Trophoblast cell (in vitro differentiated cells and primary cell): ENCODE results near the gene UBAC1.

ENCODE experiments used
- DNase-seq, 2 donors: peaks; one replicate each; pipeline ENCODE4 v3.0.0-alpha.2; 2016
- H2AFZ ChIP-seq: 2 replicates; pipeline ENCODE4 v1.6.1; 2013; ENCODE audit warnings: low read length, moderate library complexity, mild to moderate bottlenecking; ENCODE audit not compliant: insufficient read depth, poor library complexity
- H2AK5ac ChIP-seq: 2 replicates; pipeline ENCODE4 v1.6.1; 2013; ENCODE audit warnings: mild to moderate bottlenecking, low read length
- H2BK120ac ChIP-seq: 2 replicates; pipeline ENCODE4 v1.6.1; 2013; ENCODE audit warnings: low read length, mild to moderate bottlenecking, moderate library complexity; ENCODE audit not compliant: insufficient read depth, poor library complexity
- H2BK12ac ChIP-seq: 2 replicates; pipeline ENCODE4 v1.6.1; 2013; ENCODE audit warnings: mild to moderate bottlenecking, low read length, moderate library complexity
- H2BK5ac ChIP-seq: 2 replicates; pipeline ENCODE4 v1.6.1; 2013; ENCODE audit warnings: low read length, low read depth, moderate library complexity, mild to moderate bottlenecking; ENCODE audit not compliant: poor library complexity
- H3K14ac ChIP-seq: 2 replicates; pipeline ENCODE4 v1.6.1; 2013; ENCODE audit warnings: mild to moderate bottlenecking, low read length
- H3K18ac ChIP-seq: 2 replicates; pipeline ENCODE4 v1.6.1; 2013; ENCODE audit warnings: mild to moderate bottlenecking, low read length
- H3K23ac ChIP-seq: 2 replicates; pipeline ENCODE4 v1.6.1; 2013; ENCODE audit warnings: low read length
- H3K27ac ChIP-seq: 2 replicates; pipeline ENCODE4 v1.5.1; 2013; ENCODE audit warnings: low read depth, mild to moderate bottlenecking, inconsistent platforms, low read length, moderate library complexity
- H3K27me3 ChIP-seq: 2 replicates; pipeline ENCODE4 v1.6.1; 2013; ENCODE audit warnings: inconsistent platforms, mild to moderate bottlenecking, low read length, moderate library complexity; ENCODE audit not compliant: insufficient read depth
- H3K36me3 ChIP-seq, 2 experiments: 1 replicate in 1 of 2; 2 replicates in 1 of 2; pipeline ENCODE4 v1.6.1; 2013; ENCODE audit warnings: low read length in 2 of 2, mild to moderate bottlenecking in 2 of 2, moderate library complexity in 1 of 2; ENCODE audit not compliant: insufficient read depth in 2 of 2, control insufficient read depth in 1 of 2
- H3K4ac ChIP-seq: 2 replicates; pipeline ENCODE4 v1.6.1; 2013; ENCODE audit warnings: low read depth, mild to moderate bottlenecking, low read length, moderate library complexity
- H3K4me1 ChIP-seq, 2 experiments: 1 replicate in 1 of 2; 2 replicates in 1 of 2; pipeline ENCODE4 v1.6.1; 2013; ENCODE audit warnings: low read length in 2 of 2, mild to moderate bottlenecking in 2 of 2, moderate library complexity in 1 of 2; ENCODE audit not compliant: insufficient read depth in 2 of 2, control insufficient read depth in 1 of 2
- H3K4me2 ChIP-seq: 2 replicates; pipeline ENCODE4 v1.6.1; 2013; ENCODE audit warnings: inconsistent platforms, mild to moderate bottlenecking, low read length, moderate library complexity
- H3K4me3 ChIP-seq: 2 replicates; pipeline ENCODE4 v1.5.1; 2013; ENCODE audit warnings: mild to moderate bottlenecking, low read depth, low read length, inconsistent platforms
- H3K79me1 ChIP-seq: one replicate; pipeline ENCODE4 v1.6.1; 2013; ENCODE audit warnings: low read length
- H3K79me2 ChIP-seq: 2 replicates; pipeline ENCODE4 v1.6.1; 2013; ENCODE audit warnings: low read length, mild to moderate bottlenecking; ENCODE audit not compliant: control insufficient read depth, insufficient read depth, poor library complexity
- H3K9ac ChIP-seq: 2 replicates; pipeline ENCODE4 v1.6.1; 2013; ENCODE audit warnings: mild to moderate bottlenecking, low read length
- H3K9me3 ChIP-seq: 2 replicates; pipeline ENCODE4 v1.6.1; 2013; ENCODE audit warnings: low read depth, mild to moderate bottlenecking, control low read depth, inconsistent platforms, low read length; ENCODE audit not compliant: insufficient read depth
- H4K12ac ChIP-seq: 2 replicates; pipeline ENCODE4 v1.6.1; 2013; ENCODE audit warnings: low read depth, mild to moderate bottlenecking, low read length, moderate library complexity
- H4K8ac ChIP-seq: 2 replicates; pipeline ENCODE4 v1.6.1; 2013; ENCODE audit warnings: low read depth, mild to moderate bottlenecking, low read length, moderate library complexity
- H4K91ac ChIP-seq: one replicate; pipeline ENCODE4 v1.6.1; 2013; ENCODE audit warnings: low read depth, mild to moderate bottlenecking, low read length, moderate library complexity
- WGBS: extraction: QIAGEN DNeasy Blood & Tissue Kit; methylation state at CpG from one replicate; pipeline ENCODE4 v1.1.7; 2013; ENCODE audit warnings: missing lambda C conversion rate; ENCODE audit not compliant: insufficient read length, insufficient coverage; ENCODE audit errors: extremely low coverage; 5-methylcytosine and 5-hydroxymethylcytosine counted together

Gene UBAC1

GRCh38 chr9:135937521-135938489 lies 23.4 kb downstream of the UBAC1 start:
- H3K36me3 ChIP-seq = peaks cover 44 to 51% of the 10 kb centered on the region in 2 experiments
- H2AK5ac ChIP-seq = no peak overlapping the region
- H3K79me2 ChIP-seq = no peaks in the 10 kb centered on the region
- no peaks in the 10 kb centered on the region for H3K79me1 ChIP-seq
- H3K14ac ChIP-seq = no peak overlapping the region
- no peak overlapping the region for H4K91ac ChIP-seq
- H4K12ac ChIP-seq = no peak overlapping the region
- H3K27me3 ChIP-seq = no peaks in the 10 kb centered on the region
- H3K4ac ChIP-seq = no peak overlapping the region
- no peak overlapping the region for H3K9ac ChIP-seq
- H3K9me3 ChIP-seq = peaks cover 1% of the 10 kb centered on the region
- H3K4me1 ChIP-seq = no peaks in the 10 kb centered on the region
- no peak overlapping the region for H3K27ac ChIP-seq
- no peak overlapping the region for H3K4me3 ChIP-seq
- H2AFZ ChIP-seq = no peak overlapping the region
- no peak overlapping the region for H3K18ac ChIP-seq
- no CpG with 5 or more reads among the region's 44 CpGs for WGBS
- no peak overlapping the region for H4K8ac ChIP-seq
- H2BK5ac ChIP-seq = no peak overlapping the region
- H3K23ac ChIP-seq = no peak overlapping the region
- no peak overlapping the region for H3K4me2 ChIP-seq
- H2BK12ac ChIP-seq = no peak overlapping the region
- DNase-seq = no peak
- H2BK120ac ChIP-seq = no peak overlapping the region

DNA sequence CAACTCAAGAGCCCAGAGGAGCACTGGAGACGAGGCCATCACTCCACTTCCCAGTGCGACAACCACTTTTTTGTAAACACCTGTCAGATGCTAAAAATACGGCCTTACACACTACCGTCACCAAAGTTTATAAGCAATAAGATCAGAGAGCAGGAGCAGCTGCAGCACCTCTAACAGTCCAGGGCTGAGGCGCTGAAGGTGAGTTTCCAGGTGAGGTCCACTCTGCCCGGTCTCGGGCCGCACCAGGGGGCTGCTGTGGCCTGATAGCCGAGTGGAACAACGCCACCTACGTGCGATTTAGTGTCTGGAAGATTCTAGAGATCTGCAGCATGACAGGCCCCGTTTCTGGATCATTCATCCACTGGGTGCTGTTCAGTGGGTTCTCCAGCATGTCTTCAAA lies 28.1 kb downstream of the UBAC1 start:
- H2BK120ac ChIP-seq = no peak overlapping the region
- H3K4me1 ChIP-seq = no peaks in the 10 kb centered on the region
- no peak overlapping the region for H3K4me2 ChIP-seq
- H2AFZ ChIP-seq = no peak overlapping the region
- no peak overlapping the region for H3K4ac ChIP-seq
- H3K79me2 ChIP-seq = no peaks in the 10 kb centered on the region
- no CpG with 5 or more reads among the region's 13 CpGs for WGBS
- H4K12ac ChIP-seq = no peak overlapping the region
- no peak overlapping the region for H3K18ac ChIP-seq
- DNase-seq = no peak
- no peak overlapping the region for H2BK12ac ChIP-seq
- H2BK5ac ChIP-seq = no peak overlapping the region
- H3K23ac ChIP-seq = no peak overlapping the region
- no peaks in the 10 kb centered on the region for H3K79me1 ChIP-seq
- H3K14ac ChIP-seq = no peak overlapping the region
- H3K36me3 ChIP-seq = peaks cover 41 to 51% of the 10 kb centered on the region in 2 experiments
- H3K9ac ChIP-seq = no peak overlapping the region
- peaks cover 2% of the 10 kb centered on the region for H3K9me3 ChIP-seq
- no peak overlapping the region for H3K4me3 ChIP-seq
- H3K27ac ChIP-seq = no peak overlapping the region
- no peak overlapping the region for H4K91ac ChIP-seq
- no peaks in the 10 kb centered on the region for H3K27me3 ChIP-seq
- H4K8ac ChIP-seq = no peak overlapping the region
- no peak overlapping the region for H2AK5ac ChIP-seq

DNA sequence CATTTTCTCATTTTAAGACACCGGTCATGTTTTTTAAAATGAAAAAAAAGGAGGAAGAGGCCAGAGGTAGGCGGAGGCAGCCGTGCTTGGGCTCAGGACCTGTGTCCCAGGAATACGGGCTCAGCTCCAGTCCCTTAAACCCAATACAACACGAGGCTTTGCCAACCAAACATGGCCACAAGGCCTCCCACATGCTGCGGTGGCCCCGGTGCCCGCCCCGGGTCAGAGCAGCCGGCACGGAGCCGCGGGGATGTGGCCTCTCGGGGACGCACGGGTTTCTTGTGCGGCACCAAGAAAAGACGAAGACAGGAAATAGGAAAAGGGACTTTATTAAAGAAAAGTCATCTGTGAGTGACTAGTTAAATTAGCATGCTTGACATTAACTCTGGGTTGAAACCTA lies 28.5 kb downstream of the UBAC1 start:
- Histone ChIP-seq H3K23ac (no peak overlapping the region), H4K91ac (no peak overlapping the region), H3K27me3 (no peaks in the 10 kb centered on the region), H2AK5ac (no peak overlapping the region), H3K4me1 (no peaks in the 10 kb centered on the region), H3K9me3 (peaks cover 2% of the 10 kb centered on the region), H3K79me2 (no peaks in the 10 kb centered on the region), H2BK120ac (no peak overlapping the region), H3K18ac (no peak overlapping the region), H4K8ac (no peak overlapping the region), H3K79me1 (no peaks in the 10 kb centered on the region), H3K36me3 (peaks cover 36 to 48% of the 10 kb centered on the region in 2 experiments), H3K4ac (no peak overlapping the region), H3K27ac (no peak overlapping the region), H2AFZ (no peak overlapping the region), H3K14ac (no peak overlapping the region), H3K9ac (no peak overlapping the region), H3K4me2 (no peak overlapping the region), H4K12ac (no peak overlapping the region), H3K4me3 (no peak overlapping the region), H2BK12ac (no peak overlapping the region), H2BK5ac (no peak overlapping the region)
- no peak for DNase-seq
- no CpG with 5 or more reads among the region's 18 CpGs for WGBS

- no peak for DNase-seq
- Histone ChIP-seq H3K9me3 (peaks cover 2% of the 10 kb centered on the region), H3K4me2 (no peak overlapping the region), H3K9ac (no peak overlapping the region), H2BK5ac (no peak overlapping the region), H3K79me1 (no peaks in the 10 kb centered on the region), H3K36me3 (peaks cover 33 to 44% of the 10 kb centered on the region in 2 experiments), H4K12ac (no peak overlapping the region), H3K4ac (no peak overlapping the region), H4K8ac (no peak overlapping the region), H3K27me3 (no peaks in the 10 kb centered on the region), H4K91ac (no peak overlapping the region), H3K18ac (no peak overlapping the region), H3K23ac (no peak overlapping the region), H3K27ac (no peak overlapping the region), H3K4me3 (no peak overlapping the region), H3K79me2 (no peaks in the 10 kb centered on the region), H3K4me1 (no peaks in the 10 kb centered on the region), H3K14ac (no peak overlapping the region), H2BK120ac (no peak overlapping the region), H2AK5ac (no peak overlapping the region), H2AFZ (no peak overlapping the region), H2BK12ac (no peak overlapping the region)
- no CpG with 5 or more reads among the region's 31 CpGs for WGBS
These were observed 29.8 kb downstream of the UBAC1 start for GRCh38 chr9:135931349-135931820.
